ENCODE measurements around the gene STXBP4.
A peak's percentile ranks its signal among the peaks of the same experiment; 100 is the strongest.
"Not testable (repeated sequence)": the region's sequence is repeated elsewhere in the genome, so short reads cannot be mapped to it uniquely, and the experiment has no call there.

The STXBP4 gene

GRCh38 chr17:55040611-55041010 is 72.0 kb downstream of the STXBP4 start:
- no peak for DNase-seq (ENCODE audit: low read depth in 2 of 2)

- no peak for DNase-seq (ENCODE audit: low read depth in 2 of 2)
Observed at GRCh38 chr17:55053855-55054254, 85.3 kb downstream of the STXBP4 start.

GRCh38 chr17:55054429-55054828 is 85.9 kb downstream of the STXBP4 start:
- no peak for DNase-seq (ENCODE audit: low read depth in 2 of 2)

GRCh38 chr17:55056526-55056925 is 88.0 kb downstream of the STXBP4 start:
- no peak for DNase-seq (ENCODE audit: low read depth in 2 of 2)

- no peak for DNase-seq (ENCODE audit: low read depth in 2 of 2)
Observed at GRCh38 chr17:55057184-55057583, 88.6 kb downstream of the STXBP4 start.

- DNase-seq (ENCODE audit: low read depth in 2 of 2): no peak
Observed at GRCh38 chr17:55059724-55060123, 91.2 kb downstream of the STXBP4 start.

- no peak for DNase-seq (ENCODE audit: low read depth in 2 of 2)
Observed at GRCh38 chr17:55062921-55063320, 94.4 kb downstream of the STXBP4 start.

- DNase-seq (ENCODE audit: low read depth in 2 of 2): no peak
Observed at GRCh38 chr17:55063885-55064874, 95.6 kb downstream of the STXBP4 start.

GRCh38 chr17:55067697-55068439 is 99.3 kb downstream of the STXBP4 start:
- no peak for DNase-seq (ENCODE audit: low read depth in 2 of 2)

GRCh38 chr17:55068862-55069811 is 100.6 kb downstream of the STXBP4 start:
- no peak for DNase-seq (ENCODE audit: low read depth in 2 of 2)

- DNase-seq (ENCODE audit: low read depth in 2 of 2): no peak
Observed at GRCh38 chr17:55069983-55070529, 101.5 kb downstream of the STXBP4 start.

- DNase-seq (ENCODE audit: low read depth in 2 of 2): no peak
Observed at GRCh38 chr17:55072898-55073297, 104.3 kb downstream of the STXBP4 start.

- DNase-seq (ENCODE audit: low read depth in 2 of 2): not testable (repeated sequence)
Observed at GRCh38 chr17:55073467-55073866, 104.9 kb downstream of the STXBP4 start.

- no peak for DNase-seq (ENCODE audit: low read depth in 2 of 2)
Observed at GRCh38 chr17:55081559-55081958, 113.0 kb downstream of the STXBP4 start.

GRCh38 chr17:55086635-55087058 is 118.1 kb downstream of the STXBP4 start:
- DNase-seq (ENCODE audit: low read depth in 2 of 2): no peak

- no peak for DNase-seq (ENCODE audit: low read depth in 2 of 2)
Observed at GRCh38 chr17:55089256-55089655, 120.7 kb downstream of the STXBP4 start.

- DNase-seq (ENCODE audit: low read depth in 2 of 2): peak; percentile 30 to 31
Observed at GRCh38 chr17:55090079-55090492, 121.5 kb downstream of the STXBP4 start.

GRCh38 chr17:55093353-55093752 is 124.8 kb downstream of the STXBP4 start:
- DNase-seq (ENCODE audit: low read depth in 2 of 2): no peak

- no peak for DNase-seq (ENCODE audit: low read depth in 2 of 2)
Observed at GRCh38 chr17:55098765-55099164, 130.2 kb downstream of the STXBP4 start.

GRCh38 chr17:55110521-55110920 is 142.0 kb downstream of the STXBP4 start:
- DNase-seq (ENCODE audit: low read depth in 2 of 2): no peak

- DNase-seq (ENCODE audit: low read depth in 2 of 2): no peak
Observed at GRCh38 chr17:55114283-55114682, 145.7 kb downstream of the STXBP4 start.

Data from stimulated activated CD8-positive, alpha-beta memory T cell treated with anti-CD3 and anti-CD28 coated beads, Interleukin-15, amount 100 ng/mL, for 48 hours (primary cell).